Liver (tissue), 3 donors: ENCODE measurements around the gene PITPNC1.

Experiments used
- ATF3 ChIP-seq: IDR thresholded peaks from 2 replicates; pipeline ENCODE4 v1.6.1; 2016; ENCODE audit warnings: antibody characterized with exemption
- EGR1 ChIP-seq, 2 donors: IDR thresholded peaks; 2 replicates each; pipeline ENCODE4 v1.6.1; 2016 to 2018; ENCODE audit warnings: antibody characterized with exemption in 2 of 2, low read depth in 2 of 2
- FOXA2 ChIP-seq: IDR thresholded peaks from 2 replicates; pipeline ENCODE4 v1.6.1; 2016; ENCODE audit warnings: antibody characterized with exemption
- JUND ChIP-seq, 2 donors: IDR thresholded peaks; 2 replicates each; pipeline ENCODE4 v1.6.1; 2016; ENCODE audit warnings: antibody characterized with exemption in 2 of 2
- MAX ChIP-seq: IDR thresholded peaks from 2 replicates; pipeline ENCODE4 v1.6.1; 2016; ENCODE audit warnings: antibody characterized with exemption
- RAD21 ChIP-seq, 2 donors: IDR thresholded peaks; 2 replicates each; pipeline ENCODE4 v1.6.1; 2016; ENCODE audit warnings: antibody characterized with exemption in 2 of 2, mild to moderate bottlenecking in 2 of 2
- REST ChIP-seq: IDR thresholded peaks from 2 replicates; pipeline ENCODE4 v1.6.1; 2016; ENCODE audit warnings: antibody characterized with exemption, mild to moderate bottlenecking
- TAF1 ChIP-seq: conservative IDR thresholded peaks from 2 replicates; pipeline ENCODE4 v1.6.1; 2016; ENCODE audit warnings: antibody characterized with exemption, mild to moderate bottlenecking
- YY1 ChIP-seq: IDR thresholded peaks from 2 replicates; pipeline ENCODE4 v1.6.1; 2016; ENCODE audit warnings: antibody characterized with exemption, mild to moderate bottlenecking
- TF ChIP-seq, protein P1 (sequence below): fragments of 150-350 bp; IDR thresholded peaks from 2 replicates; pipeline ENCODE4 v1.5.1; 2017; ENCODE audit warnings: improper control_type of control experiment, low read depth, low read length; ENCODE audit not compliant: missing input control
- TF ChIP-seq, protein P2 (sequence below): IDR thresholded peaks from 2 replicates; pipeline ENCODE4 v1.6.1; 2016; ENCODE audit warnings: antibody characterized with exemption
- donor health status: healthy.
- donor health status: healthy.

GRCh38 chr17:67378454-67379250 lies 1.6 kb downstream of the PITPNC1 start:
- TF ChIP-seq ATF3 = no peak
- no peak for TF ChIP-seq JUND (IDR thresholded peaks at IDR 0.05)
- no peak for TF ChIP-seq REST
- TF ChIP-seq, protein P1, sequence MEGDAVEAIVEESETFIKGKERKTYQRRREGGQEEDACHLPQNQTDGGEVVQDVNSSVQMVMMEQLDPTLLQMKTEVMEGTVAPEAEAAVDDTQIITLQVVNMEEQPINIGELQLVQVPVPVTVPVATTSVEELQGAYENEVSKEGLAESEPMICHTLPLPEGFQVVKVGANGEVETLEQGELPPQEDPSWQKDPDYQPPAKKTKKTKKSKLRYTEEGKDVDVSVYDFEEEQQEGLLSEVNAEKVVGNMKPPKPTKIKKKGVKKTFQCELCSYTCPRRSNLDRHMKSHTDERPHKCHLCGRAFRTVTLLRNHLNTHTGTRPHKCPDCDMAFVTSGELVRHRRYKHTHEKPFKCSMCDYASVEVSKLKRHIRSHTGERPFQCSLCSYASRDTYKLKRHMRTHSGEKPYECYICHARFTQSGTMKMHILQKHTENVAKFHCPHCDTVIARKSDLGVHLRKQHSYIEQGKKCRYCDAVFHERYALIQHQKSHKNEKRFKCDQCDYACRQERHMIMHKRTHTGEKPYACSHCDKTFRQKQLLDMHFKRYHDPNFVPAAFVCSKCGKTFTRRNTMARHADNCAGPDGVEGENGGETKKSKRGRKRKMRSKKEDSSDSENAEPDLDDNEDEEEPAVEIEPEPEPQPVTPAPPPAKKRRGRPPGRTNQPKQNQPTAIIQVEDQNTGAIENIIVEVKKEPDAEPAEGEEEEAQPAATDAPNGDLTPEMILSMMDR = peak; percentile 86
- no peak for TF ChIP-seq MAX
- TF ChIP-seq EGR1 (IDR thresholded peaks at IDR 0.05; ENCODE audit: low read depth in 2 of 2) = no peak
- TF ChIP-seq RAD21 (IDR thresholded peaks at IDR 0.05) = peak; percentile 47 to 69
- no peak for TF ChIP-seq YY1
- no peak for TF ChIP-seq FOXA2
- peak; percentile 52 for TF ChIP-seq TAF1
- TF ChIP-seq, protein P2, sequence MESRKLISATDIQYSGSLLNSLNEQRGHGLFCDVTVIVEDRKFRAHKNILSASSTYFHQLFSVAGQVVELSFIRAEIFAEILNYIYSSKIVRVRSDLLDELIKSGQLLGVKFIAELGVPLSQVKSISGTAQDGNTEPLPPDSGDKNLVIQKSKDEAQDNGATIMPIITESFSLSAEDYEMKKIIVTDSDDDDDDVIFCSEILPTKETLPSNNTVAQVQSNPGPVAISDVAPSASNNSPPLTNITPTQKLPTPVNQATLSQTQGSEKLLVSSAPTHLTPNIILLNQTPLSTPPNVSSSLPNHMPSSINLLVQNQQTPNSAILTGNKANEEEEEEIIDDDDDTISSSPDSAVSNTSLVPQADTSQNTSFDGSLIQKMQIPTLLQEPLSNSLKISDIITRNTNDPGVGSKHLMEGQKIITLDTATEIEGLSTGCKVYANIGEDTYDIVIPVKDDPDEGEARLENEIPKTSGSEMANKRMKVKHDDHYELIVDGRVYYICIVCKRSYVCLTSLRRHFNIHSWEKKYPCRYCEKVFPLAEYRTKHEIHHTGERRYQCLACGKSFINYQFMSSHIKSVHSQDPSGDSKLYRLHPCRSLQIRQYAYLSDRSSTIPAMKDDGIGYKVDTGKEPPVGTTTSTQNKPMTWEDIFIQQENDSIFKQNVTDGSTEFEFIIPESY = no peak
